ENCODE results near the gene PLPPR1.

DNA sequence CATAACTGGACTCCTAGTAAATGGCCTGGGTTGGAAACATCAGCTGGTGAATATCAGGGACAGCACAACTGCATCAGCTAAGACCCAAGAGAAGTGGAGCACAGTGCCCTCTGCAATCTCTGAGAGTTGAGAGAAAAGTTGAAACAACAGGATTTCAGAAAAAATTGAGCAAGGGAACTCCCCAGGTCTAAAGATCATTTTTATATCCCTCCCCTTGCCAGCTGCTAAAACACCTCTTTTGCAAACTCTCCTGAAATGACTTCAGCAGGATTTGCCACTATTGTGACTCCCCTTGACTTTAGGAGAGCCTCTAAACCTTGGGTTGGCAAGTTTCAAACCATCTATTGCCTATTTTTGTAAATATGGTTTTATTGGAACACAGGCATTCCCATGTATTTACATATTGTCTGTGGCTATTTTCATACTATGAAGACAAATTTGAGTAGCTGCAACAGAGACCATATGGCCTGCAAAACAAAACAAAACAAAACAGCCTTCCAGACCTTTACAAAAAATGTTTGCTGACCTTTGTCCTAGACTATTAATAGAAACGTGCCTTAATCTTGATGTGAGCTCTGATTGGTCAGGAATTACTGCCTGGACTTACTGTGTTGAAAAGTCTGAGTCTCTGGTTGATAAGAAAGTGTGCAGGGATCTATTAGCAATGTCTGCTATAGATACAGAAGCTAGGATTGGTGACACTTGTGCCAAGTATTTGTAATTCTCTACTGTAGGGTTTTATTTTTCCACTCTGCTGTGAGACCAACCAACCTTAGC, 37.7 kb upstream of the PLPPR1 start:
- TF ChIP-seq POLR2A (IDR thresholded peaks at IDR 0.05; ENCODE audit: low read depth, low read length) (no peak), POLR2AphosphoS5 (IDR thresholded peaks at IDR 0.05; ENCODE audit: low read depth, low read length) (no peak)
